Stimulated activated CD4-positive, alpha-beta T cell treated with anti-CD3 and anti-CD28 coated beads, TNF-alpha, amount 100 ng/mL, for 24 hours (primary cell): ENCODE data around the gene CREB3L4.

ENCODE experiments used
- DNase-seq, 3 experiments: peaks; one replicate each; pipeline ENCODE4 v3.0.0-alpha.2; 2020; ENCODE audit warnings: low read depth in 3 of 3

The CREB3L4 gene

DNA sequence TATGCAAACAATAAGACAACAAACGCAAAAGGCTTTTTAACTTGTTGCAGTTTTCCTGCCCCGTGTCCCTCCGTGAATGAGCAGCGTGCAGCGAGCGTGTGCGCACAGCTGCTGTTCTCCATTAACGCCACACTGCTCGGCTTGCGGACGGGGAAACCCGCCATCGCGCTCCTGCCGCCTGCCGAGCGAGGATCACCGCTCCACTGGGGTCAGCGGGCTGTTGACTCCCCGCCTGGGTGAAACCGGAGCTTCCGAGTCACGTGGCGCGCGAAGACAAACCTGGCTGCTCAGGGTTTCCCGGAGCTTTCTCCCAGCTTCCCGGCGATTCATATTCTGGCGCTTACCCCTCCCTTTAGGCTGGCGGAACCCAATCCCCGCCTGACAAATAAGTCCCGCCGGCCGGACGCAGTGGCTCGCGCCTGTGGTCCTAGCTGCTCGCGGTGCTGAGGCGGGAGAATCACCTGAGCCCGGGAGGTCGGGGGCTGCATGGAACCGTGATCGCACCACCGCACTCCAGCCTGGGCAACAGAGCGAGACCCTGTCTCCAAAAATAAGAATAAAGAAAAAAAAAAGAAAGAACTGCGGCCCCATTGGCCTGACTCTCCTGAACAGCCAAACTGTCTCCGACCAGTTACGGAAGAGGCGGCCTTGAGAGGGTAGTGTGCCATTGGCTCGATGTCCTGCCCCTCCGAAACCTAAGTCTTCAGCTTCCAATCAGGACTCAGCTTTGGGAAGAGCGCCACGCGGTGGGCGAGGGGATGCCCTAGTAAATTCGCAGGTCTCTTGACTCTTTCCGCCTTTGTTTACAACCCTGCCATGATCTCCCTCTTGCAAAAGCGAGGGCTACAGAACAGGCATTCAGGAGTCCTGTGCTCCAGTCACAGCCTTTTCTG is at the start of gene CREB3L4:
Gene CREB3L4, plus strand, starts transcription at position 796 of the 893 bp plus-strand sequence. CDS start 624 bp downstream, outside the sequence.
- DNase-seq = peak; percentile 60 to 83 (median 75)

DNA sequence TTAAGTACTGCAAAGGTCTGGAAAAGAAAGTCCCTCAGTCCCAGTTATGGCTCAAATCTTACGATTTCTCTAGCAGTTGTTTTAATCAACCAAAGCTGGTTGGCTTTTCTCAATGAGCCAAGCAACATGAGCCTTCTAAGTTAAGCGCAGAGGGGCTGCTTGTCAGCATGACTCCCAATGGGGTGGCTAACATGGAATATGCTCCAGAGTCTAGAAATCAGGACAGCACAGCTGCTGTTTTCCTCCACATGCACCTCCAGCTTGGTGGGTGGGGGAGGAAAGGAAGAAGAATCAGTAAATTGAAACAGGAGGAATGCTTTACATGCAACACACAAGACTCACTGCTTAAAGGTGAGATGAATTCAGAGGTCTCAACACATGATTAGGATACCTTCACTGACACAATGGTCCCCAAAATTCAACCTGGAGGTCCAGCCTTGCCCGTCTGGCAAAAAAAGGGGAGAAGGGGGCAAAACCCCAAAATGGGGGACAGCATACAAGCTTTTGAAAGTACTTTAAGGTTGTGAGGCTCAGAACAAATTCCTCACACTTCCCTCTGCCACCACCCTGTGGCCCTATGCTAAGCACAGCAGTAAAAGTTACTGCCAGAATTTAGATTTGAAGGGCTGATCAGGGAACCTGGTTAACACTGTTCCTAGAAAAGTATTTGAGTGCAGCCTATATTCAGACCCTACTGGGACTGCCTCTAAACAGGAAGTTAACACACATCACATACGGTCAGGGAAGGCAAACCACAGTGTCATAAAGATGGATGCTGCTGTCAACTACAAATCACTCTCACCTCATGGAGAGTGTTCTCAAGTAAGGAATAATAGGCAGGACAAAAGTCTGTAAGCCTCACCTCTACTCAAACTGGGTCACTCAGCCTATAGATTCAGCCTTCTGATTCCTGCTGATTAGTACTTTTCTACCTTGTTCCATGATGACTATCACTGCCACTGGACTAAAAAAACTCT is 47.5 kb upstream of the CREB3L4 start:
- no peak for DNase-seq

GRCh38 chr1:153921080-153921802 is 46.5 kb upstream of the CREB3L4 start:
- no peak for DNase-seq

GRCh38 chr1:153921803-153922075 is 46.0 kb upstream of the CREB3L4 start:
- peak in 1 of 3 experiments; percentile 15 for DNase-seq

DNA sequence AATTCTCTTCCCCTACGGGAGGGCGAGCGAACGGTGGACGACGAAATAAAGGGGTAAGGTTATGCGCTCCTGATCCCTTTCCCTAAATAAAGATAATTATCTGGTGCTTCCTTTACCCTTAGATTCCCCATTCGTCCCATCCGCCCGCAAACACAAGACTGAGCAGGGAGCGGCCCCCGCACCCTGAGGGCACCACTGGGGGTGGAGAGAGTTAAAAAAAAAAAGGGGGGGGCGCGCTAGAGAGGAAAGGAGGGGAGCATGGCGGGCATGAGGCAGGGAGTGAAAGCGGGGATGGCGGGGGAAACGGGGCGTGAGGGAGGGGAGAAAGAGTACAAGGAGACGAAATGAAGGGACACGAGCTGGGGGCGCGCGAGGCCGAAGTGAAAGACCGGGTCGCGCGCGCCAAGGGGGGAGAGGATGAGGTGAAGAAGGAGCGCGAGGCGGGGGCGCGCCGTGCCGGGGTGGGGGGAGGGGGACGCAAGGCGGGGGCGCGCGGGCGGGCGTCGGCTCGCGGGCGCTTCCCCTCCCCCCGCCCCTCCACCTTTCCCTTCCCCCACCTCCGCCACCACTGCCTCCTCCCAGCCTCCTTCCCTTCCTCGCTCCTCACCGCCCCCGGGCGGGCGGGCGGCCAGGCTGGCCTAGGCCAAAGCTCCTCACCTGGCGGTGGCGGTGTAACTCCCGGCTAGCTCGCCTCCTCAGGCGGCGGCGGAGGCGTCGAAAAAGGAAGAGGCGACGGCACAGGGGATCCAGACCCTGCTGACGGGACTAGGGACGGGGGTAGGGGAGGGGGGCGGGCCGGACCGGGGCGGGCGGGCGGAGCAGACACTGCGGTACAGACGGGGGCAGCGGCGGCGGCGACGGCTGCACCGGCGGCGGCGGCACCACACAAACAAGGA is 45.4 kb upstream of the CREB3L4 start:
- peak in 2 of 3 experiments; percentile 36 to 71 for DNase-seq

- DNase-seq = peak; percentile 93 to 99 (median 98)
These were observed 44.5 kb upstream of the CREB3L4 start, which contains the start of gene GATAD2B for GRCh38 chr1:153922972-153923925. TSS of gene GATAD2B (minus strand) at chr1:153922972. CDS start at chr1:153828347, 94,625 bp downstream.

- no peak for DNase-seq
These were observed 41.3 kb upstream of the CREB3L4 start for GRCh38 chr1:153926405-153926804.

- DNase-seq = no peak
These were observed 39.5 kb upstream of the CREB3L4 start for GRCh38 chr1:153928245-153928644.

GRCh38 chr1:153928791-153929341 is 38.8 kb upstream of the CREB3L4 start:
- no peak for DNase-seq

DNA sequence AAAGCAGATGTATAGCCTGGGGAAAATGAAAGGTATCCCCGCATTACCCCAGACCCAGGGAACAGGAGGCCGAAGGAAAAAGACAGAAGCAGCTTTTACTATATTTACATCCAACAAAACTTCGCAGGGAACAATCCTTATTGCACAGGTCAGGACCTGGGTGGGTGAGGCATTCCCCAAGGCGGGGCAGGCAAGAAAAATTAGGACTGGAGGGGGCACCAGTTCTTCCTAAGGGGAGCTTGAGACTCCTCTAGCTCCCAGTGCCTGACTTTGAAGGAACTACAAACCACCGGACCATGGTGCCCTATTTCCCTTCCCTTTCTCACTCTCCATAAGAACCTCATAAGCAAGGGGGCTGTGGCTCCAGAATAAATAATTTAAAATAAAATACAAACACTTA is 38.3 kb upstream of the CREB3L4 start:
- DNase-seq = no peak

GRCh38 chr1:153929981-153930948 is 37.4 kb upstream of the CREB3L4 start:
- no peak for DNase-seq

- no peak for DNase-seq
These were observed 35.3 kb upstream of the CREB3L4 start for GRCh38 chr1:153932156-153933131.

- DNase-seq = no peak
These were observed 34.3 kb upstream of the CREB3L4 start for GRCh38 chr1:153933430-153933829.

GRCh38 chr1:153933955-153934354 is 33.7 kb upstream of the CREB3L4 start:
- no peak for DNase-seq

- no peak for DNase-seq
These were observed 33.0 kb upstream of the CREB3L4 start for GRCh38 chr1:153934746-153935145.

DNA sequence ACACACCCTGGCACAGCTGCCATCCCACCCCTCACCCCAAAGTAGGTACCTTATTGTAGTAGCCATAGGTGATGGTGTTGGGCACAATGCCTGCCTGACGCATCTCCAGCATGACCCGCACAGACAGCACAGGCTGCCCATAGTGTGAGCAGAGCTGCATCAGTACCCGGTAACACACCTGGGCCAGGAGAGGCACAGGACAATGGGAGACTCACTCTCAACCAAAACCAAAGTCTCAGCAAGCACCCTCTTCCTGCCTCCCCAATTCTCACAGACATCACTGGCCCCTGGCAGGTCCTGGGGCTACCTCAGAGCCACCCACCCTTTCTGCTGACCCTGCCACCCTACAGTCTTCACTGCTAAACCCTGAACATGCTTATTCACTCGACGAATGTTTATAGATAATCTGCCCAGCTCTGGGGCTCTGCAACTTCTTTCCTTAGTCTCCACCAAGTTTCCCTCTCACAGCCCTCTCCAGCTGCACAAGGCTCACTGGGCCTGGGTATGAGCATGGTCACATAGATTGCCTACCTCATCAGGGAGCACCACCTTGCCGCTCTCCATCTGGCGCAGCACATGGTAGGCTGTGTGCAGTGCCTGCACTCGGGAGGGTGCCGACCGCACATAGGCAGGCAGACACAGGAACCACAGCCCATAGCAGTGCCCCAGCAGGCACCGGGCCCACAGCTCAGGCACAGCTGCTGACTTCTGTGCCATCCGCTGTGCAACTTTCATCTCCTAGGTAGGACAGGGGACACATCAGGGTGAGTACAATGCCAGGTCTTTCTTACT is 31.5 kb upstream of the CREB3L4 start:
- DNase-seq = no peak
